K562 (cell line): ENCODE results near the gene TAF10. TPM values are rescaled to one million over a fixed set of nuclear protein-coding genes. Genes with fewer than 3 reads are reported as not detected.

Source experiments
- ATAC-seq: fragments of 200-7000 bp; cut with Tn5 transposase; 3 replicates; pipeline ENCODE4 v1.9.1; 2020; ENCODE audit warnings: moderate library complexity
- BruUV-seq: library from RNA; stranded (reverse); fragments of 400-500 nt; replicated peaks from 2 replicates; lab custom pipeline; 2021; lab: Mats Ljungman, UMichigan
- CTCF ChIA-PET: fragments of 300-600 bp; formaldehyde crosslinking; extraction: SDS; loops from one replicate; lab custom pipeline; 2021; ENCODE audit warnings: low intra/inter-chr PET ratio; lab: Yijun Ruan, JAX
- POLR2A ChIA-PET: fragments of 300-600, 350-650 bp; sonication (Branson Sonifier 250); formaldehyde crosslinking; extraction: SDS; loops from one replicate; lab custom pipeline; 2021; ENCODE audit warnings: antibody characterized with exemption, inconsistent platforms; lab: Yijun Ruan, JAX
- DNase-seq, 4 experiments: peaks; one replicate each; pipeline versions ENCODE4 v3.0.0 to v3.0.0-alpha.2; 2011 to 2018; ENCODE audit warnings: low spot score in 3 of 4, mixed read lengths in 3 of 4; ENCODE audit errors: extremely low read depth in 1 of 4
- FAIRE-seq: peaks from 2 replicates; lab custom pipeline; 2011; peaks lifted over from hg19 to GRCh38; lab: Jason Lieb, UNC
- H2AFZ ChIP-seq: 2 replicates; pipeline ENCODE4 v1.6.0; 2011; ENCODE audit warnings: low read depth, low read length, control low read depth, inconsistent platforms
- H3K27ac ChIP-seq: fragments of 200-600 bp; 3 replicates; pipeline ENCODE4 v1.8.0; 2011; ENCODE audit warnings: low read depth, mild to moderate bottlenecking, control low read depth, inconsistent platforms, low read length, moderate library complexity, mixed read lengths; ENCODE audit errors: extremely low read depth
- H3K27me3 ChIP-seq, 2 experiments: fragments of 300-600 bp in 1 of 2; 2 replicates in 1 of 2; 3 replicates in 1 of 2; pipeline versions ENCODE4 v1.6.0 to v1.8.0; 2011; ENCODE audit warnings: inconsistent platforms in 2 of 2, low read length in 2 of 2, mild to moderate bottlenecking in 1 of 2, mixed read lengths in 1 of 2, moderate library complexity in 1 of 2; ENCODE audit not compliant: control insufficient read depth in 2 of 2, insufficient read depth in 2 of 2
- H3K36me3 ChIP-seq: fragments of 300-600 bp; 3 replicates; pipeline ENCODE4 v1.8.0; 2011; ENCODE audit warnings: mild to moderate bottlenecking, low read length, inconsistent platforms; ENCODE audit not compliant: control insufficient read depth, insufficient read depth
- H3K4me1 ChIP-seq, 2 experiments: fragments of 200-600 bp in 1 of 2; replicated peaks in 1 of 2; 2 replicates in 1 of 2; 3 replicates in 1 of 2; pipeline versions ENCODE4 v1.5.1 to v1.8.0; 2011; ENCODE audit warnings: inconsistent platforms in 2 of 2, low read length in 2 of 2, mild to moderate bottlenecking in 1 of 2, mixed read lengths in 1 of 2, moderate library complexity in 1 of 2; ENCODE audit not compliant: control insufficient read depth in 2 of 2, insufficient read depth in 2 of 2
- H3K4me2 ChIP-seq: 2 replicates; pipeline ENCODE4 v1.6.1; 2011; ENCODE audit warnings: low read length, control low read depth, inconsistent platforms, mixed read lengths; ENCODE audit not compliant: insufficient read depth
- H3K4me3 ChIP-seq: fragments of 200-600 bp; sonication (generic), shearing (Covaris generic); 2 replicates; pipeline ENCODE4 v1.5.1; 2016; ENCODE audit warnings: control low read depth, inconsistent platforms
- H3K79me2 ChIP-seq: fragments of 200-600 bp; 3 replicates; pipeline ENCODE4 v1.8.0; 2011; ENCODE audit warnings: low read length, inconsistent platforms; ENCODE audit not compliant: control insufficient read depth, insufficient read depth
- H3K9ac ChIP-seq, 2 experiments: 2 replicates each; pipeline versions ENCODE4 v1.6.0 to v1.6.1; 2011; ENCODE audit warnings: low read depth in 2 of 2, low read length in 2 of 2, control low read depth in 1 of 2, inconsistent platforms in 1 of 2, mild to moderate bottlenecking in 1 of 2, mixed read lengths in 1 of 2; ENCODE audit not compliant: insufficient read depth in 1 of 2
- H3K9me1 ChIP-seq: one replicate; pipeline ENCODE4 v1.6.0; 2011; ENCODE audit warnings: inconsistent platforms, mild to moderate bottlenecking, low read length, moderate library complexity; ENCODE audit not compliant: control insufficient read depth, insufficient read depth
- H3K9me3 ChIP-seq: replicated peaks from 2 replicates; pipeline ENCODE4 v1.5.1; 2011; ENCODE audit warnings: low read depth, low read length, inconsistent platforms; ENCODE audit not compliant: control insufficient read depth, insufficient read depth
- H4K20me1 ChIP-seq: replicated peaks from 2 replicates; pipeline ENCODE4 v1.6.1; 2011; ENCODE audit warnings: low read length, inconsistent platforms, mixed read lengths; ENCODE audit not compliant: control insufficient read depth, insufficient read depth
- HBP1 ChIP-seq: fragments of 450-650 bp; formaldehyde crosslinking; IDR thresholded peaks from 2 replicates; pipeline ENCODE4 v1.4.0; 2022; ENCODE audit warnings: missing genetic modification characterization
- PHF21A ChIP-seq: fragments of 450-650 bp; IDR thresholded peaks from 2 replicates; pipeline ENCODE4 v1.6.1; 2017; ENCODE audit warnings: low read depth, borderline replicate concordance
- POLR2G ChIP-seq: fragments of 200-400 bp; formaldehyde crosslinking; IDR thresholded peaks from 2 replicates; pipeline ENCODE4 v1.6.1; 2017; ENCODE audit warnings: low read depth, mild to moderate bottlenecking, antibody characterized with exemption, low read length, moderate library complexity
- SP1 ChIP-seq: sonication (generic); formaldehyde crosslinking; IDR thresholded peaks from 2 replicates; pipeline ENCODE4 v1.8.1; 2022; ENCODE audit warnings: mild to moderate bottlenecking, missing genetic modification reagents
- TARDBP ChIP-seq: fragments of 450-650 bp; IDR thresholded peaks from 2 replicates; pipeline ENCODE4 v1.6.1; 2016
- WHSC1 ChIP-seq: IDR thresholded peaks from one replicate; pipeline ENCODE4 v1.6.1; 2012; ENCODE audit warnings: low read length, control low read depth, inconsistent platforms
- ZNF780A ChIP-seq: fragments of 250-450 bp; sonication (Bioruptor Pico); IDR thresholded peaks from 2 replicates; pipeline ENCODE4 v1.5.0; 2021; ENCODE audit warnings: mild to moderate bottlenecking
- WGBS: fragments of 100-300 bp; shearing (Covaris generic); methylation state at CpG from one replicate; pipeline ENCODE4 v1.1.6; 2016; ENCODE audit warnings: low coverage, mixed read lengths; ENCODE audit not compliant: insufficient coverage; ENCODE audit errors: missing lambda C conversion rate; 5-methylcytosine and 5-hydroxymethylcytosine counted together
- in situ Hi-C: fragments of 300-500 bp; cut with MboI; formaldehyde crosslinking; loops from 4 replicates; pipeline ENCODE4 v1.15.0; 2018; ENCODE audit warnings: inconsistent platforms, mixed read lengths
- intact Hi-C: fragments of 100-400 bp; cut with micrococcal nuclease; formaldehyde crosslinking; loops from 2 replicates; pipeline ENCODE4 v1.14.2; 2022
- polyA plus RNA-seq, 8 experiments: library from polyadenylated mRNA; depleted of rRNA in 4 of 8; stranded (reverse) in 5 of 8; unstranded in 3 of 8; fragments of >200 nt; fragmentation: Nextera tagmentation in 2 of 8; fragmentation: Illumina TruSeq in 1 of 8; extraction: Ambion mirVana in 2 of 8; extraction: Trizol in 1 of 8; gene quantifications; 2 replicates each; pipeline versions ENCODE4 v1.2.1 to v1.2.3, GENCODE V29; 2011 to 2014; ENCODE audit warnings: inconsistent platforms in 1 of 8, missing spikeins in 1 of 8
- total RNA-seq, 7 experiments: library from RNA; depleted of rRNA in 6 of 7; stranded (reverse); fragments of >200 nt in 6 of 7; fragmentation: Illumina TruSeq in 2 of 7; extraction: Trizol in 2 of 7; gene quantifications; 2 replicates each; pipeline versions ENCODE4 v1.2.1 to v1.2.3, GENCODE V29; 2011 to 2021; ENCODE audit warnings: low replicate concordance in 1 of 7
- TF ChIP-seq, protein P1 (sequence below): fragments of 200-400 bp; formaldehyde crosslinking; IDR thresholded peaks from 2 replicates; pipeline ENCODE4 v1.6.1; 2017; ENCODE audit warnings: mild to moderate bottlenecking, low read depth, low read length, moderate library complexity

The TAF10 gene
- total and polyA plus RNA-seq, 9 of the 15 experiments (the other 6 are each of a cell fraction or from before 2014, with no cell fraction given) = 19.5 to 197 (median 121) TPM

DNA sequence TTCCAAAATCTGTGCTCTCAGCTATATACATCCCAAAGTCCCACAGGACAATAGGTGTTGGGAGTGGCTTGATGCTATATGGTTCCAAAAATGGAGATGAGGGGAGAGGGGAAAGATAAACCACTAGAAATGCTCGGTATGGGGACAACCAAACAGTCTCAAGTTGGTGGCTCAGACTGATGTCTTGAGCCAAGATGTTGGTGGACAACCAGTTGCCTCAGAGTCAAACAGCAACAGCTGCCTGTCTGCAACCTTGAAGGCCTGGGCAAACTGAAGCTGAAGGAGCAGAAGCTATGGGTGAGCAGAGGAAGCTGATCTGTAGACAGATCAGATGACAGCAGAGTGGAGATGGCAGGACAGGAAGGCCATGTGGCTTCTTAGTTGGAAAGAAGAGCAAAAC is 12.6 kb downstream of the TAF10 start (continued):
- TF ChIP-seq, protein P1, sequence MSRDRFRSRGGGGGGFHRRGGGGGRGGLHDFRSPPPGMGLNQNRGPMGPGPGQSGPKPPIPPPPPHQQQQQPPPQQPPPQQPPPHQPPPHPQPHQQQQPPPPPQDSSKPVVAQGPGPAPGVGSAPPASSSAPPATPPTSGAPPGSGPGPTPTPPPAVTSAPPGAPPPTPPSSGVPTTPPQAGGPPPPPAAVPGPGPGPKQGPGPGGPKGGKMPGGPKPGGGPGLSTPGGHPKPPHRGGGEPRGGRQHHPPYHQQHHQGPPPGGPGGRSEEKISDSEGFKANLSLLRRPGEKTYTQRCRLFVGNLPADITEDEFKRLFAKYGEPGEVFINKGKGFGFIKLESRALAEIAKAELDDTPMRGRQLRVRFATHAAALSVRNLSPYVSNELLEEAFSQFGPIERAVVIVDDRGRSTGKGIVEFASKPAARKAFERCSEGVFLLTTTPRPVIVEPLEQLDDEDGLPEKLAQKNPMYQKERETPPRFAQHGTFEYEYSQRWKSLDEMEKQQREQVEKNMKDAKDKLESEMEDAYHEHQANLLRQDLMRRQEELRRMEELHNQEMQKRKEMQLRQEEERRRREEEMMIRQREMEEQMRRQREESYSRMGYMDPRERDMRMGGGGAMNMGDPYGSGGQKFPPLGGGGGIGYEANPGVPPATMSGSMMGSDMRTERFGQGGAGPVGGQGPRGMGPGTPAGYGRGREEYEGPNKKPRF = no peak
- TF ChIP-seq POLR2G (no peak), PHF21A (no peak), HBP1 (no peak), SP1 (CRISPR knock-in tag) (no peak)

GRCh38 chr11:6598555-6598954 is 13.5 kb downstream of the TAF10 start:
- ChIA-PET CTCF (no interaction called here), POLR2A (interaction anchor here (0.7 to 2.1 kb wide), 3 partner anchors 8 to 20 kb away, joined by 3 to 6 read pairs (median 5); partner anchors contain the start of gene TPP1)
- Histone ChIP-seq H3K4me1 (peaks cover 14 to 18% of the 10 kb centered on the region in 2 experiments; a peak in 4 of 5 replicates), H3K79me2 (peaks cover 52% of the 10 kb centered on the region), H3K9me3 (no peaks in the 10 kb centered on the region), H3K9me1 (peaks cover 10% of the 10 kb centered on the region), H3K4me2 (no peak overlapping the region), H3K27ac (no peak overlapping the region), H2AFZ (no peak overlapping the region), H3K4me3 (no peak overlapping the region), H4K20me1 (no peaks in the 10 kb centered on the region), H3K36me3 (peaks cover 81% of the 10 kb centered on the region), H3K27me3 (no peaks in the 10 kb centered on the region), H3K9ac (no peak overlapping the region)
- ATAC-seq = no peak
- intact Hi-C loops = no loop called here
- in situ Hi-C loops = no loop called here
- no peak for DNase-seq
- no TSS peak for BruUV-seq
- no peak for FAIRE-seq
- 78% methylated on average over 3 of the region's 3 CpGs for WGBS
- TF ChIP-seq WHSC1 = no peak
- TF ChIP-seq TARDBP = no peak
- no peak for TF ChIP-seq ZNF780A (CRISPR knock-in tag)
